ENCODE data around the gene BDKRB2.

BDKRB2 gene

DNA sequence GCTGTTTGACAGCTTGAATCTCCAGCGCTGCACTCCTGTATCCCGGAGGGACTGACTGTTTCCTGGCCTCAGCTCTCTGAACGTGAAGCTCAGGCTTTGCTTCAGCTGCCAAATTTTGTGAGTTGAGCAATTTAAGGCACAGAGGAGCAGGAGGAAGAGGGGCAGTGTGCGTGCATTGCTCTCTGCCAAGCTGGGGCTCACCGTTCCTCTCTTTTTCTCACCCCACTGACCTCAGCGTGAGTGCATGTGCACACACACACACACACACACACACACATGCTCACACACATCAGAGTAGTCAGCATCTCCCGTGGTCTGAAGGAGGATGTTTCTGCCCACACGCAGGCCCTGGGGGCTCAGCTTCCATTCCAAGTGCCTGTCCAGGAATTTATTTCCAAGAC is 27.8 kb upstream of the BDKRB2 start:
- no peak for DNase-seq

GRCh38 chr14:96177766-96178375 is 26.8 kb upstream of the BDKRB2 start:
- peak in 1 of 2 donors; percentile 16 for DNase-seq

DNA sequence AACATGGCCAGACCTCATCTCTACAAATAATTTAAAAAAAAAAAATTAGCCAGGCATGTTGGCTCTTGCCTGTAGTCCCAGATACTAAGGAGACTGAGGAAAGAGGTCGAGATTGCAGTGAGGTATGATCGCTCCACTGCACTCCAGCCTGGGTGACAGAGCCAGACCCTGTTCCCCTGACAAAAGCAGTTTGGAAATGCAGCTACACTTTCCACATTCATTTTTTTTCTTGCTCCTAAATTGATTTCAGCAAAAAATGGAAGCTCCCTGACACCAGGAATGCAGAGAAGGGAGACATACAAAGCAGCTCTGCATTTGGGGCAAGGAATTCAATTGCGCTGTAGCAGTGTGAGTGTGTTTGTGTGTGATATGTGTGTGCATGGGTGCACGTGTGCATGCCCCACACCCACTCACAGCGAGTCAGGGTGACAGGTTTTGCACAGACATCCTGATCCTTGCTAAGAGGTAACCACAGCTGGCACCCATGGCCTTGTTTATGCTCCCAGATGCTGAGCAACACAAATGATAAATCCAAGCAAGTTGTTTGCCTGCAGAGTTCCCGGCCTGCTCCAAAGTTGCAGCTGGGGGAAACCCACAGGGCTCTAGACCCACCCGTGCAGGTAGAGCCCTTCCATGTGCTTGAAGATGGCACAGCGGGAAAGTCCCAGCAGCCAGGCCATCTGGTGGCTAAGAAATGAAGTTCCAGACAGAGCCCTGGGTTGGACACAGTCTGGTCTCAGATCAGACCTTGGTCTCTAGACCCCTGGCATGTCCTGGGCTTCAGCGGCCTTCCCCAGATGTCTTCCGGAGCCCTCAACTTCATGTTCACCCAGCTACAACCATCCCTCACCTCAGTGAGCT is 25.9 kb upstream of the BDKRB2 start:
- DNase-seq, result no peak

DNA sequence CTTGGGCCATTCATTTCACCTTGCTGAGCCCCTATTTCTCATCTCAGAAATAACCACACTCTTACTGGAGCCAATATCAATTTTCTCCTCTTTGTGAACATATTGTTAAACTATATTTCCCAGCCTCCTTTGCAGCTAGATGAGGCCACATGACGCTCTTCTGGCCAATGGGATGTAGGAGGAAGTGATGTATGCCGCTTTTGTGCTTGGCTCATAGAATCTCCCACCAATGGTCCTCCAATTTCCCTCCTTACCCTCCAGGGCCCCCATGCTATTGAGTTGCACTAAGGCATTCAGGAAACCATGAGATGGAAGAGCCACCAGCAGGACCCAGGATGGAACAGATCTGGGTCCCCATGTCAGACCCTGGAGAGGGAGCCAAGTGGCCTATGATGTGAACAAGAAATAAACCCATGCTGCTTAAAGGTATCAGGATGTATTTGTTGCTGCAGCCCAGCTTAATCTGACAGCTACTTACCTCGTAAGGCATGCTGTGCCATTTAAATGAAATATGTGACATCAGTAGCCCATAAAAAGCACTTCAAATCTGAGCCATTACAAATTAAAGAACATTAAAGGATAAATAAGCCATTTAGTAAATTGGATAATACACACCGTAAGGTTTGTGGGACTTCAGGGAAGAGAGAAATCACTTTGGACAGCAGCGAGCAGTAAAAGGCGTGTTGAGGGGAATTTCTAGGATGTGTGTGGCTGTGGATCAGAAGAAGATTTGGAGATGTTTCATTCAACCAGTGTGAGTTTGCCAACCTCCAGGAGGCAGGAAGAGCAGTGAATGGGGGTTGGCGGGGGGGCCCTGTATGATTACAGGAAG is 24.4 kb upstream of the BDKRB2 start:
- DNase-seq, result no peak

DNA sequence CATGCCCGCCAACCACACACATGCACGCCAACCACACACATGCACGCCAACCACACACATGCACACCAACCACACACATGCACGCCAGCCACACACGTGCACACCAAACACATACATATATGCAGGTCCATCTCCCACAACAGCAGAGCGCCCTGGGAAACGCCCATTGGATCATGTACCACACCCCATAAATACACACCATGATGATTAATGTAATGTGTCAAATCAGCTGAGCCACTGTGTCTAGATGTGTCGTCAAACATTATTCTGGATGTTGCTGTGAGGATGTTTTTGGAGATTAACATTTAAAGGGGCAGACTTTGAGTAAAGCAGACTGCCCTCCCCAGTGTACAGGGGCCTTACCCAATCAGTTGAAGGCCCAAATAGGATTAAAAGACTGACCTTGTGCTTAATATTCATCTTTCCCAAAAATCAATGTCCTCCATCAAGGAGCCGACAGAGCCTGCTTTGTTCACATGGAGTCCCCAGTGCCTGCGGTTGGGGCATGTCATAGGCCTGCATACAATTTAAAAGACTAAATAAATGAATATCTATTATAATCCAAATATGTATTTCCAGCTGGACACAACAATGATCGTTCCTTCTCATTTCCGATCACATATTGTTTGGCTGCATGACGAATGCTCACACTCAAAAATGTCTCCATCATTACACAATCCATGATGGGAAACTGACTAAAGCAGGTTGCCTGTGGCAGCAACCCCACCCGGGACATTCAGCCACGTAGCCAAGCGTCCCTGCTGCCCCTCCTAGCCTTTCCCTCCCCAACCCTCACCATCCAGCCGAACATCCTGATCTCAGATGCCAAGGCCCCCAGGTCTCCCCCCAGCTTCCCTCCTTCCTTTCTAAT is 23.2 kb upstream of the BDKRB2 start:
- no peak for DNase-seq

DNA sequence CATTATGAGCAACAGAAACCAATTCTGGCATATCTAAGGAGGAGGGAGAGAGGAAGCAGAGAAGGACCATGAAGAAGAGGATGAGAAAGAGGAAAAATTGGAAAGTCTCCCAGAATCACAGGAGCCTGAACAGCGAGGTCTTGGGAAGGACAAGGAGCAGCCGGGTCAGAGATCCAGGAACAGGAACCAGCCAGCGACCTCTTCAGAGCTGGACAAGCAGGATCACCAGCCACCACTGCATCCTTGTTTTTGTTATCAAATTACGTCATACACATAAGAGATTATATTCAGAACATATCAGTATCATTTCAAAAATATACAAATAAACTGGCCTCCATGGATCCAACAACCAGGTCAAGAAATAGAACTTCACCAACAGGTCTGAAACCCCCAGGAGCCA is 22.1 kb upstream of the BDKRB2 start:
- DNase-seq, result no peak

- no peak for DNase-seq
Measured at GRCh38 chr14:96184737-96185136, 19.9 kb upstream of the BDKRB2 start.

DNA sequence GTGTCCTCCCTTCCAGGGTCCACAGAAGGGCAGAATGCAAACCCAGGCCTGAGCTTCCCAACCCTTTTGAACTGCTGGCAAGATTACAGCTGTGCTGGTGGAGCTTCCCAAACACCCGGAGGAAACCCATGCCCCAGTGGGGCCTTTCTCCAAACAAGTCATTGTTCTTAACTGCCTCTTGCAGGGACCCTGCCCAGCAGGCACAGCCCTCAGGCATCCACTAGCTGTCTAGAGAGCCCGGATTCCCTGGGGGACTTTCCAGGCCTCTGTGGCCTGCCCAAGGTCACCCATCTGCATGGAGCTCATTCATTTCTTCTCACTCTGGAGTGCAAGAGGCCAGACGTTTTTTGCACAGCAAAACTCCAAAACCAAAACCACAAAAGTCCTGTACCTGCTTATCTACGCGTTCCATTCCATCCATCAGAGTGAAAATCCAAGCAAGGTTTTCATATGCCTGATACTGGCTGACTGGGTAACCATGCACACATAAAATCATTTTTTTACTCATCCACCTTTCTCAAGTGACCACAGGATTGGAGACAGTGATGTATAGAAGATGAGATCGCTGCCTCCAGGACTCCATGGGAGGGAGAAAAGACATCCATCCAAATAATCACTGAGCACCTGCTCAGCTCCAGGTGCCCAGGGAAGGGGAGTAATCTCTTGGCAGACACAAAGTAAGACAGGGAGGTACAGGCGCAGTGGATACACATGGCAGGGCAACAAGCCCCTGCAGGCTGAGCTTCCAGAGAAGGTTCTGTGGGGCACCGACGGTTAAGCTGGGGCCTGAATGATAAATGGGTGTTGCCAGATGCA is 17.2 kb upstream of the BDKRB2 start:
- DNase-seq, result no peak

GRCh38 chr14:96189281-96189711 is 15.3 kb upstream of the BDKRB2 start:
- no peak for DNase-seq

DNA sequence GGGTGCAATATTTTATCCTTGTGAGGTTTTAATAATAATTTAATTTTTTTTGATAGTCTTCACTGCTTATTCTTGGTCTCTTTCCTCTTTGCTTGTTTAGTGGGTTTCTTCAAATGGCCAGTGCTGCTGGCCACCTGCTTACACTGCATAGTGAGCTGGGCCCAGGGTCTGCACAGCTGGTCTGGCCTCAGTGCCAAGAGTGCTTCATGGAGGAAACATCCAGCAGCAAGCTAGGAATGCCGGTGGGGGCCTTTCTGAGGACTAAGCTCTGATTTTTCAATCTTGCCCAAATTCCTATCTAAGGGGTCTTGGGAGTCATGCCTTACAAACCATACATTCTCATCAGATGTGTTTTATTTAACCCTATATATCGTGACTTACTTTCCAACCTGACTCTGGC is 13.3 kb upstream of the BDKRB2 start:
- no peak for DNase-seq

DNA sequence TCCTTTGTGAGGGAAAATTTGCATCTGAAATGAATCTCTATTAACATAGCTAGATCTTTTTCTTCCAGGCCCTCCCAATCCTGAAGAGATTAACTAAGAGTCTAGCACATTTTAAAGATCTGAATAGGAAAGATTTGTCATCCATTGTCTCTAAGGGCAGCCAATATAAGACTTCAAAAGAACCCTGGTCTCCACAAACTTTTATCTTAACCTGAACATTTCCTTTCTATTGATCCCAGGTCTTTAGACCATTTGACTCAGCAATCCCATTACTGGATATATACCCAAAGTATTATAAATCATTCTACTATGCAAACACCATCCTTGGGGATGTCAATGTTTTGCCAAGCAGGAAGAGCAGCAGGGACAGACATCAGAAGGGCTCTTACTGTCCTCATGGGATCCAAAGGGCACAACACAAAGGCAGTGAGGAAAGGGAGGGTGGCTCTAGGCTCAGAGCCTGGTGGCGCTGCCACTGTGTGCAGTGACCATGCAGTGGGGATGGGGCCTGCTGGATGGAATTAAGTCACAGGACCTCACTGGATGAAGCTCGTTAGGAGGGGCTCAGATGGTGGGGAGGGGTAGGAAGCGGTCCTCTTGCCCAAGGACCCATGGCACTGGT is 12.7 kb upstream of the BDKRB2 start:
- no peak for DNase-seq

DNA sequence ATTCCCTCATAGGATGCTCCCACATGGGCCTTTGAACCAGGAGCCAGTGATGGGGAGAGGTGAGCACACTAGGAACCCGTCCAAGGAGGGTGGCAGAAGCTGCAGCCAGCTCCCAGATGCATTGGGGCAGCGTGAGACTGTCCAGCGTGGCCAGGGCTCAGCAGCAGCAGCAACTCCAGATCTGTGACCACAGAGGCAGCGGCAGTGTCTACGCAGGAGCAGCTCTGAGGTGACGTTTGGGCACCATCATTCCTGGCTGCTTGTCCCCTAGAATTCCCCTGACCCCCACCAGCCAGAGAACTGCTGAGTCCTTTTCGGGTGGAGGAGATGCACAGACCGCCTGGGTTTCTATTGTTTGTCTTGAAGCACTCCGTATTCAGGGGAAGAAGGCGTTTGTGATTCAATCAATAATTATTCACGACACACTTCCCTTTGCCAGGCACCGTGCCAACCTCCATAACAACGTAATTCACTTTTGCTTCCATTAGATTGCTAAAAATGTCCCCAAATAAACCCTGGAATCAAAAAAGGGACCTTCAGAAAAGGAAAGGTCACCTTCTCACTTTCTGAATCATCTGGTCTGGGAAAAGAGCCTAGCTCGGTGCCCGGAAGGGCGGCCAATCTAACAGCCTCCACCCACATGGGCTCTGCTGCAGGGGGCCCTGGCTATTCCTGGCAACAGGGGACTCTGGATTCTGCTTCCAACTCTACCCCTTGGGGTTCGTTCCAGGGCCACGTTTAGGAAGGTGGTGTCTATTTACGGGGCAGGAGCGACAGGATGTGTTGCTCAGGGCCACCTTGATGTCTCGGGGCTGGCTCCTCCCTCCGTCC is 11.4 kb upstream of the BDKRB2 start:
- DNase-seq, result no peak

GRCh38 chr14:96194262-96194656 is 10.4 kb upstream of the BDKRB2 start:
- DNase-seq, result no peak

DNA sequence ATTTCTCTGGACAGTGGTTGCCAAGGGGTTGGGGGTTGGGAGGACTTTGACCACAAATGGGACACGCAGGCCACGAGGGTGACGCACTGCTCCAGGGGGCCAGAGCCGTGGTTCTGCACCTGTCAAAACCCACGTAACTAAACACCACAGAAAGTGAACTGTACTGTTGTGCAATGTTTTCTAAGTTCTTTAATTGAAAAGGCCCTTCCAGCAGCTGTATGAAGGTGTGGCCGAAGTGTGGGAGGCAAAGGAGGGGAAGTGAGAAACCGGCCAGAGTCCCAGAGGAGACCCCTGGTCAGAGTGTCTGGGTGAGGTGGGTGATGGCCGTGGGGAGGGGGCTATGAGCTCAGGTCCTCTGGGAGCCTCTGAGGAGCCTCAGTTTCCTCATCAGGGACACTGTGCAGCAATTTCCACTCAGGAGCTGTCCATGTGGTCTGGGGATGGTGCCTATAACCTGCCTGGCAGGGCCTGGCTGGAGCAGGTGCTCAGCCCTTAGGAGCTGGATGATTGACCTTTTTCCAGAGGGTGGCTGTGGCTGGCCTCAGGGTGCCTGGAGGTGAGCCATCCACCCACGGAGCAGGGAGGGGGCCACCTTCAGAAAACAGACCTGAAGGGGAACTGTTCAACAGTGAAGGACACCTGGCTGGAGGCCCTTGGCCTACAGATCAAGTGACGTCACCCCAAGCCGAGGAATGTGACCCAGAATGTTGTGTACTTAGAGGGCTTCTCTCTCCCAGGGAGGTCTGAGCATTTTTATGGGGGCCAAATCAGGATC is 9.8 kb upstream of the BDKRB2 start:
- DNase-seq, result no peak

DNA sequence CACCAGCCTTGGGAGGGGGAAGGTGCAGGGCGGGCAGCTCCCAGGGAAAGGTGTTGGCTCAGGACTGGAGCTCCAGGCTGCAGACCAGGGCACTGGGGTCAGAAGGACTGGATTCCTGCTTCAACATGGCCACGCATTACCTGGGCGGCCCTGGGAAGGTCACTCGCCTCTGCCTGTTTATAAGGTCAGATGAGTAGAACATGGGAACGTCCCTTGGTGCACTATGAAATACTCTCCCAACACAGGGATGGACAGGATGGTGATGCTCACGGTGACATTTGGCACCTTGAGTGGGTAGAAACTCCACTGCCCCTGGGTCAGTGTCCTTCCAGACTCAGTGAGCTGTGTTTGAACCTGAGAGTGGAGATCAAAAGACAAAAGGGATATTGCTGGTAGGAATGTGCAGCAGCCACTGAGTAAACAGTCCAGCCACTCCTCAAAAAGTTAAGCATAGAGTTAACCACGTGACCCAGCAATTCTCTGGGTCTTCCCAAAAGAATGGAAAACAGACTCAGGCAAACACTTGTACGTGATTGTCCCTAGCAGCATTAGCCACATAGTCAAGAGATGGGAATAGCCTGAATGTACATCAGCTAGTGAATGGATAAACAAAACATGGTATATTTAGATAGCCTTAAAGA is 9.1 kb upstream of the BDKRB2 start:
- DNase-seq, result no peak

DNA sequence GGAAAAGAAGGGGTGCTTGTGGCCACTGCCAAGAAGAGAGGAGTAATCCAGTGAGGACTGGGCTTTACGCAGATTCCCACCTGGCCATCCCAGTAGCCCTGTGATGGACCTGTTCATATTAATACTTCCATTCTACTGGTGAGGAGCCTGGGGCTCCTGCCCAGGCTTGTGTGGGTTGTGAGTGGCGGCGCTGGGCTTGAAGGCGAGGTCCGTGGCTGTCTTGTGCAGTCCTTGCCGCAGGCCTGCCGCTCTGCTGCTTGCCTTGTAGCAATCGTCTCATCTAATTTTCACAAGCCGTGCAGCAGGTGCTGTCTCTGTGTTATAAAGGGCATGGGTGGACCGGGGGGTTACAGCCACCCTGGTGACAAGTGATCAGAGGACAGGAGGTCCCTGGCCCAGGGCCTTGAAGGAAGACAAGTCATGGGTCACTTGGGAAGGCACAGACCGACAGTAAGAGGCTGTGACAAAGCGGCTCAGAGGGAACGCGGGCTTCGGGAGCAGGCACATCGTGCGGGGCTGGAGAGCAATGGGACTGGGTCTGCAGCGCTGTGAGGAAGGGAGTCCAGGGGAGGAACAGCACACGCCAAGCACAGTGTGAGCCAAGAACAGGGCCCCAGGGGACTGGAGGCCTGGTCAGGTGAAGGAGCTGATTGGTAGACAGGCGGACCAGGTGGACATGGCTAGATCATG is 7.3 kb upstream of the BDKRB2 start:
- no peak for DNase-seq

DNA sequence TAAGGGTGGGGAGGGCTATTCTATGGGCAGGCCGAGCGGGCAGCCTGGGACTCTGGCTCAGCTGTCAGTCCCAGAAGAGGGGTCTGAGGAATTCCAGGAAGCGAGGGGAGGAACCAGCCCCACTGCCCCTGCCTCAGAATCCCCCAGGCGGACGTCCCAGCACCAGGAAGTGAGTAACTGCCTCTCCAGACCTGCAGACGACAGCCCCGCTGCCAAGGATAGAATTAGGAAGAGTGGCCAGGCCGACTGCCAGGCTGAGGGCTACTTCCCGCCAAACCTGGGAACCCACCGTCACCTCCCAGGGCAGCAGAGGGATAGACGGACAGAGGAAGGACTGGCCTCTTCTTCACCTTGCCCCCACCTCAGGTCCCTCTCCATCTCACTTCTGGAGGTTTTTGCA is 6.7 kb upstream of the BDKRB2 start:
- DNase-seq, result no peak

- no peak for DNase-seq
Measured at GRCh38 chr14:96198430-96199130, 6.1 kb upstream of the BDKRB2 start.
